Esophagus squamous epithelium (tissue), 5 donors: ENCODE data around the gene GEMIN5. TPM values are rescaled to one million over a fixed set of nuclear protein-coding genes. Genes with fewer than 3 reads are reported as not detected.

Experiments used
- DNase-seq: peaks from one replicate; lab custom pipeline; 2025; lab: John Stamatoyannopoulos, UW
- H3K27ac ChIP-seq, 4 donors: fragments of 200-600 bp; sonication (generic); one replicate each; pipeline ENCODE4 v1.5.1; 2016 to 2019; ENCODE audit warnings: mild to moderate bottlenecking in 1 of 4
- H3K27me3 ChIP-seq, 4 donors: fragments of 200-600 bp; sonication (generic); 1 replicate in 3 of 4; 2 replicates in 1 of 4; pipeline versions ENCODE4 v1.5.1 to v1.6.0; 2017 to 2021; ENCODE audit warnings: antibody characterized with exemption in 1 of 4
- H3K36me3 ChIP-seq, 3 donors: fragments of 200-600 bp; sonication (generic); one replicate each; pipeline ENCODE4 v1.5.1; 2016 to 2019
- H3K4me1 ChIP-seq, 3 donors: fragments of 200-600 bp; sonication (generic); one replicate each; pipeline ENCODE4 v1.5.1; 2017 to 2019
- H3K4me3 ChIP-seq, 4 donors: fragments of 200-600 bp; sonication (generic); 1 replicate in 3 of 4; 2 replicates in 1 of 4; pipeline ENCODE4 v1.5.1; 2016 to 2019; ENCODE audit warnings: mild to moderate bottlenecking in 2 of 4, moderate library complexity in 1 of 4
- H3K9me3 ChIP-seq, 3 donors: fragments of 200-600 bp; sonication (generic); one replicate each; pipeline ENCODE4 v1.5.1; 2016 to 2019
- CTCF ChIP-seq, 6 experiments: fragments of 450-650 bp in 4 of 6; fragments of 200-600 bp in 2 of 6; sonication (generic) in 2 of 6; IDR thresholded peaks; one replicate each; pipeline ENCODE4 v1.5.1; 2016 to 2019; ENCODE audit warnings: antibody characterized with exemption in 6 of 6, mild to moderate bottlenecking in 4 of 6, moderate library complexity in 4 of 6
- POLR2A ChIP-seq, 4 donors: fragments of 450-650 bp; IDR thresholded peaks; one replicate each; pipeline ENCODE4 v1.6.1; 2017; ENCODE audit warnings: antibody characterized with exemption in 4 of 4, mild to moderate bottlenecking in 4 of 4, moderate library complexity in 3 of 4
- WGBS, 2 donors: methylation state at CpG; one replicate each; pipeline ENCODE4 v1.1.5; 2018; 5-methylcytosine and 5-hydroxymethylcytosine counted together
- intact Hi-C: fragments of 100-400 bp; cut with DNase I; formaldehyde crosslinking; loops from one replicate; pipeline ENCODE4 v1.15.0; 2022
- total RNA-seq, 4 donors: library from RNA; depleted of rRNA; stranded (reverse); fragments of >200 nt; gene quantifications; one replicate each; pipeline ENCODE4 v1.1.0, GENCODE V29; 2016
- donor health status: DM: yes; HTN: yes; CAD: no.

GEMIN5 gene
- total RNA-seq, 4 donors from 2014 or later = 10.1 to 18.1 (median 13.2) TPM

DNA sequence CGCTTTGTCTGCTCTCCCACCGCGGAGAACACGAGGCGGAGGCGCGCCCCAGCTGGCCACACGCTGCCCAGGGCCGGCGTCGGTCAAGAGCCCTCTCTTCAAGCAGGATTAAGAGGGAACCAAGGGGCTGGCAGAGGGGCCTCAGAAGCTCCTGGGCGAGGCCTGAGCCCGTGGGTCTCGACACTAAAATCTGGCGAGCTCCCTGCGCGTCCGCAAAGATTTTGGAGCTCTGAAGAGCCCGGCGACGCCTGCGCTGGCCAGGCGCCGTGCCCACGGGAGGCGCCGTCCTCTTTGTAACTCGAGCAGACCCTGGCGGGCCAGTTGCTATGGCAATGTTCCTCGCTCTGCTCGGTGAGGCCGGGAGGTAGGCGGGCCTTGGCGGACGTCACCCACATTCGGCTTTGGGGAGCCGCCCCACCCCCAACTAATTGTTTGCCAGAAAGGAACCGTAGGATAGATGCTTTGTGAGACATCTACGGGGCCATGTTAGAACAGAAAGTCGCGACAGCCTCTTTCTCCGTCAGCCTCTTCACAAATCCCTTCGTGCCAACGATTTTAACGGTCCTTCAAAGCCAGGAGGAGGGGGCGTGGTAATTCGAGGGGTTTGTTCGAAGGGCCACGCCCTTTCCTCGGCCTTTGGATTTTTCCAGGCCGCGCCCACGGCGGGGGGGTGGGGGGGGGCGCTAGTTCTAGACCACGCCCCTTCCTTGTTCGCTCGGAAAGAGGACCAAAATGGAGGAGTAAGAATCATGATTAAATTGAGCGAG is 80.3 kb downstream of the GEMIN5 start:
- H3K36me3 ChIP-seq = peaks cover 0 to 13% (median 0%) of the 10 kb centered on the region in 3 donors
- DNase-seq = peak; percentile 90
- H3K27me3 ChIP-seq = no peaks in the 10 kb centered on the region
- intact Hi-C loops = no loop called here
- H3K4me3 ChIP-seq = peak overlapping the region; percentile 62 to 93 (median 82)
- TF ChIP-seq POLR2A (IDR thresholded peaks at IDR 0.05) (peak in 2 of 4 donors; percentile 50 to 67), CTCF (IDR thresholded peaks at IDR 0.05) (peak in 2 of 6 experiments; percentile 9 to 13)
- peaks cover 0 to 49% (median 36%) of the 10 kb centered on the region in 3 donors for H3K4me1 ChIP-seq
- H3K9me3 ChIP-seq = no peaks in the 10 kb centered on the region
- peak overlapping the region; percentile 94 to 100 (median 98) for H3K27ac ChIP-seq
- 0% methylated on average over 8 to 17 of the region's 59 CpGs for WGBS, 2 donors

GRCh38 chr5:154851351-154851750 is 86.7 kb downstream of the GEMIN5 start:
- Histone ChIP-seq H3K4me1 (peaks cover 0 to 42% (median 10%) of the 10 kb centered on the region in 3 donors), H3K4me3 (no peak overlapping the region), H3K27me3 (no peaks in the 10 kb centered on the region), H3K27ac (peak overlapping the region in 3 of 4 donors; percentile 7 to 87 (median 77)), H3K36me3 (no peaks in the 10 kb centered on the region), H3K9me3 (no peaks in the 10 kb centered on the region)
- TF ChIP-seq CTCF (IDR thresholded peaks at IDR 0.05) (no peak), POLR2A (IDR thresholded peaks at IDR 0.05) (no peak)
- DNase-seq = no peak
- WGBS, 2 donors = 67 to 85% methylated on average over 1 to 3 of the region's 3 CpGs
- intact Hi-C loops = no loop called here

DNA sequence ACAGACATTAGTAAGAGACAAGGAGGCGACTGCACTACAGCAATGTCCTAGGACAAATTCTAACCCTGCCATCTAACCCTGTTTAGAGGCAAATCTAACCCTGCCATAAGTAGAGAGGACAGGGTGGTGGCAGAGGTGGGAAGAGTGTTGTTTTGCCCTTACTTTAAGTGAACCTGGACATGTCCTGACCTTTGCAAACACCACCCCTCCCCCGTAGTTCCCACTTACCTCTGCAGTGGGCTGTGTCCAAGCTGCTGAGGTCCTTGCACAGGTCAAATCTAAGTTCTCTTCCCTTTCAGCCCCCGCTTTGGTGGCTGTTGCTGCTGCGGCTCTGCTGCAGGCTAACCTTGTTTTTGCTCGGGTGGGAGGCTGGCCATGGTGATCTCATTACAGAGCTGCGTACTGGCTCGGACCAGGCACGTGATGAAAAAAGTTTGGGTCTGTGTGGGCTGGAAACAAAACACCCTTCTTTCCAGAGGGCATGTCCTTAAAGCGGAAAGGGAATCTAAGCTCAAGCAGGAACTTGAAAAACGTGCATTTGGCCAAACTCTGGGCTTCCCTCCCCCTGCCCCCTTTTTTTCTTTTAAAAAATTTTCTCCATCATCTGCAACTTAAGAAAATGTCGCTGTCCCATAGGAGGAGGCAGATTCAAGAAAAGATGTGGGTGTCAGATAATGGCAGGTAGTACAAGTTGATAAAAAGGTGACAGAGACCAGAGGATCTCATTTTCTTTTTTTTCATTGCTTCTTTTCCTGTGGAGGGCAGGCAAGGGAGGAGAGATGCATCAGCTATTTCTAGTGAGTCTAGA is 87.6 kb downstream of the GEMIN5 start, which contains the start of gene FAXDC2:
Gene FAXDC2, minus strand, starts transcription at position 349 of the 808 bp plus-strand sequence. CDS start 12,425 bp downstream, outside the sequence.
- Histone ChIP-seq H3K27ac (peak within 1 kb of the TSS; percentile 56 to 88 (median 82)), H3K4me1 (peaks cover 0 to 42% (median 10%) of the 10 kb centered on the region in 3 donors), H3K36me3 (no peaks in the 10 kb centered on the region), H3K4me3 (peak within 1 kb of the TSS; percentile 23 to 67 (median 52)), H3K27me3 (no peaks in the 10 kb centered on the region), H3K9me3 (no peaks in the 10 kb centered on the region)
- WGBS, 2 donors = 5 to 26% methylated on average over 10 of the region's 11 CpGs
- TF ChIP-seq POLR2A (IDR thresholded peaks at IDR 0.05) (peak in 2 of 4 donors; percentile 34 to 35), CTCF (IDR thresholded peaks at IDR 0.05) (no peak)
- DNase-seq = peak; percentile 25
- intact Hi-C loops = no loop called here

DNA sequence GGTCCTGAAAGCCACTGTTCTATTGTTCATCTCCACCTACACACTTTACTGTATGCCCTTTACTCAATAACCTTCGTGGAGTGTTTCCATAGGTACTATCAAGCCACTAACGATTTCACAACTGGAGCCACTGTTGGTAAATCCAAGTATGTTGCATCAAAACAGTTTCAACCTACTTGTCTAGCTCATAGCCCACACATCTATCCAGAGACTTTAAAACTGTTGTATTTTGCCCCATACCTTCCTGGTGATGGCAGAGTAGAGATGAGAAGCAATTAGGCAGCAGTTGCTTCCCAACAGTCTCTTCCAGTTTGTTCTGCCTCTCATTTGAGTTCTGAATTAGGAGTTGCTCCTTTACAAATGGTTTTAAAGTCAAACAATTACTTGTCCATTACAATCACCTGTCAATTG is 88.2 kb downstream of the GEMIN5 start:
- peaks cover 0 to 45% (median 10%) of the 10 kb centered on the region in 3 donors for H3K4me1 ChIP-seq
- WGBS, 2 donors = 11 to 28% methylated on average over 2 of the region's 2 CpGs
- no peaks in the 10 kb centered on the region for H3K27me3 ChIP-seq
- H3K9me3 ChIP-seq = no peaks in the 10 kb centered on the region
- H3K4me3 ChIP-seq = peak overlapping the region; percentile 23 to 67 (median 52)
- H3K27ac ChIP-seq = peak overlapping the region; percentile 56 to 88 (median 82)
- intact Hi-C loops = no loop called here
- TF ChIP-seq POLR2A (IDR thresholded peaks at IDR 0.05) = no peak
- no peak for TF ChIP-seq CTCF (IDR thresholded peaks at IDR 0.05)
- H3K36me3 ChIP-seq = no peaks in the 10 kb centered on the region
- no peak for DNase-seq
